Cardiac muscle cell (in vitro differentiated cells and primary cell): ENCODE measurements around the gene AUP1. TPM values are rescaled to one million over a fixed set of nuclear protein-coding genes. Genes with fewer than 3 reads are reported as not detected.

Experiments used
- DNase-seq, 2 donors: peaks; one replicate each; pipeline versions ENCODE4 v3.0.0 to v3.0.0-alpha.2; 2010 to 2017; ENCODE audit warnings: low read depth in 1 of 2, low spot score in 1 of 2
- H3K27ac ChIP-seq: fragments of 200-600 bp; sonication (generic); 2 replicates; pipeline ENCODE4 v1.5.1; 2016
- H3K27me3 ChIP-seq: fragments of 200-600 bp; sonication (generic); 2 replicates; pipeline ENCODE4 v1.6.0; 2016; ENCODE audit warnings: control low read depth
- H3K36me3 ChIP-seq: fragments of 200-600 bp; sonication (generic); 2 replicates; pipeline ENCODE4 v1.5.1; 2016; ENCODE audit warnings: control low read depth
- H3K4me1 ChIP-seq: fragments of 200-600 bp; sonication (generic); 2 replicates; pipeline ENCODE4 v1.8.1; 2017; ENCODE audit warnings: low read depth, mild to moderate bottlenecking, mixed run types
- H3K4me3 ChIP-seq: fragments of 200-600 bp; sonication (generic); 2 replicates; pipeline ENCODE4 v1.5.1; 2016; ENCODE audit warnings: mild to moderate bottlenecking
- H3K9me3 ChIP-seq: fragments of 200-600 bp; sonication (generic); 2 replicates; pipeline ENCODE4 v1.5.1; 2017; ENCODE audit warnings: low read depth, mild to moderate bottlenecking, control low read depth
- polyA plus RNA-seq: library from polyadenylated mRNA; unstranded; fragments of >200 nt; fragmentation: Nextera tagmentation; extraction: Ambion mirVana; gene quantifications from 2 replicates; pipeline ENCODE4 v1.2.1, GENCODE V29; 2016
- total RNA-seq: library from RNA; depleted of rRNA; stranded (reverse); fragments of >200 nt; gene quantifications from 2 replicates; pipeline ENCODE4 v1.2.3, GENCODE V29; 2016
- TF ChIP-seq, protein P1 (sequence below): IDR thresholded peaks from 2 replicates; pipeline ENCODE4 v1.5.1; 2012; ENCODE audit warnings: low read depth, mild to moderate bottlenecking, low read length

AUP1 gene
- total and polyA plus RNA-seq, 2 experiments from 2014 or later = 105 to 122 TPM

- DNase-seq = peak; percentile 60 to 68
- Histone ChIP-seq H3K36me3 (no peaks in the 10 kb centered on the region), H3K4me1 (no peaks in the 10 kb centered on the region), H3K27ac (no peak overlapping the region), H3K9me3 (no peaks in the 10 kb centered on the region), H3K4me3 (peak overlapping the region; percentile 10), H3K27me3 (peaks cover 100% of the 10 kb centered on the region)
- TF ChIP-seq, protein P1, sequence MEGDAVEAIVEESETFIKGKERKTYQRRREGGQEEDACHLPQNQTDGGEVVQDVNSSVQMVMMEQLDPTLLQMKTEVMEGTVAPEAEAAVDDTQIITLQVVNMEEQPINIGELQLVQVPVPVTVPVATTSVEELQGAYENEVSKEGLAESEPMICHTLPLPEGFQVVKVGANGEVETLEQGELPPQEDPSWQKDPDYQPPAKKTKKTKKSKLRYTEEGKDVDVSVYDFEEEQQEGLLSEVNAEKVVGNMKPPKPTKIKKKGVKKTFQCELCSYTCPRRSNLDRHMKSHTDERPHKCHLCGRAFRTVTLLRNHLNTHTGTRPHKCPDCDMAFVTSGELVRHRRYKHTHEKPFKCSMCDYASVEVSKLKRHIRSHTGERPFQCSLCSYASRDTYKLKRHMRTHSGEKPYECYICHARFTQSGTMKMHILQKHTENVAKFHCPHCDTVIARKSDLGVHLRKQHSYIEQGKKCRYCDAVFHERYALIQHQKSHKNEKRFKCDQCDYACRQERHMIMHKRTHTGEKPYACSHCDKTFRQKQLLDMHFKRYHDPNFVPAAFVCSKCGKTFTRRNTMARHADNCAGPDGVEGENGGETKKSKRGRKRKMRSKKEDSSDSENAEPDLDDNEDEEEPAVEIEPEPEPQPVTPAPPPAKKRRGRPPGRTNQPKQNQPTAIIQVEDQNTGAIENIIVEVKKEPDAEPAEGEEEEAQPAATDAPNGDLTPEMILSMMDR = no peak
These were observed 13.4 kb downstream of the AUP1 start for GRCh38 chr2:74515981-74516633.

DNA sequence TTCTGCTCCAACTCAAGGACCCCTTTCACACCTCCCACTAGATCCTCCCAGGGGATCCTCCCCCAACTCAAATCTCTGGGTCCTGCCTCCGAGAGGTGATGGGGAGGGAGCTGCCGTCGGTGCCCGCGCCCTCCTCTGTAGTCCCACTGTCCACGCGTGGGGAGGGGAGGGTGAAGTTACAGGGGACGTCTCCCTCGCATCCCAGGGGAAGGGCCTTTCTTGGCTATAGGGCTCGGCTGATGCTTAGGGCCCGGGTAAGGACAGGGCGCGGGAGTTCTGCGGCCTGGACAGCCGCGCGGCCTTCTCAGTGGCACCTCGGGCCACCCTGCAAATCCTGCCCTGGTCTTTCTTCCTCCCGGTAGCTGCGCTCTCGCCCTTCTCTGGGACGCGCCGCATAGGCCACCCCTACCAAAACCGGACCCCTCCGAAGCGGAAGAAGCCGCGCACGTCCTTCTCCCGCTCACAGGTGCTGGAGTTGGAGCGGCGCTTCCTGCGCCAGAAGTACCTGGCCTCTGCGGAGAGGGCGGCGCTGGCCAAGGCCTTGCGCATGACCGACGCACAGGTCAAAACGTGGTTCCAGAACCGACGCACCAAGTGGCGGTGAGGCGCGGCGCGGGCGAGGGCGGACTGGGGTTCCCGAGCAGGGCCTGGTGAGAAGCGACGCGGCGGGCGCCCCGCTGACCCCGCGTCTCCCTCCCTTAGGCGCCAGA, 14.1 kb downstream of the AUP1 start:
- TF ChIP-seq, protein P1 = no peak
- H3K27ac ChIP-seq = no peak overlapping the region
- peak overlapping the region; percentile 10 for H3K4me3 ChIP-seq
- no peaks in the 10 kb centered on the region for H3K36me3 ChIP-seq
- no peaks in the 10 kb centered on the region for H3K9me3 ChIP-seq
- H3K27me3 ChIP-seq = peaks cover 100% of the 10 kb centered on the region
- peak in 1 of 2 donors; percentile 10 for DNase-seq
- H3K4me1 ChIP-seq = no peaks in the 10 kb centered on the region

DNA sequence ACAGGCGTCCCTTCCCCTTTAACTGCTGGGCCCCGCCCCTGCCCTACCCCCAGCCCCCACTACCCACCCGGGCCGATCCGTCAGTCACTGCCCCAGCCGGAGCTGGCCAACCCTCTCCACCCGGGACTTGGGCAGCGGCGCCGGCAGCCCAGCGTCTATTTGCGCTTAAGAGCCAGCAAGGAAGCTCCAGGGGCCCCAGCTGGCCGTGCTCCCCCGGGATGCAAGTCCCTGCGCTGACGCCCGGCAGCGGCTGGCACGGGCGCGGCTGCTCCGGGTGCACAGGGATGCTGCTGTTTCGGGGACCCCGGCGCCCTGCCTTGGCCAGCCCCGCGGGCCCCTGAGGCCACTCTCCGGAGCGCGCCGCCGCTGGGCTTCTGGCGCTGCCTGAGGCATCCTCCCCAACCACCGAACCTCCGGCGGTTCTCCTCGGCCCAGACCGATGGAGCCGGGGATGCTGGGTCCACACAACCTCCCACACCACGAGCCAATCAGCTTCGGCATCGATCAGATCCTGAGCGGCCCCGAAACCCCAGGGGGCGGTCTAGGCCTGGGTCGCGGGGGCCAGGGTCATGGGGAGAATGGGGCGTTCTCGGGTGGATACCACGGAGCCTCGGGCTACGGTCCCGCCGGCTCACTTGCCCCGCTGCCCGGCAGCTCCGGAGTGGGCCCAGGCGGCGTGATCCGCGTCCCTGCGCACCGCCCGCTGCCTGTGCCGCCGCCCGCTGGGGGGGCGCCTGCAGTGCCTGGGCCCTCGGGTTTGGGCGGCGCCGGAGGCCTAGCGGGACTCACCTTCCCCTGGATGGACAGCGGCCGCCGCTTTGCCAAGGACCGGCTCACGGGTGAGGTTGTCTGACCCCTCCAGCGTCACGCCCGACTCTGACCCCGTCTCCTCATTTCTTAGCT, 14.9 kb downstream of the AUP1 start, which contains the start of gene TLX2:
Gene TLX2, plus strand, starts transcription at position 83 of the 903 bp plus-strand sequence. Its CDS starts 357 bp downstream, at position 440.
- no peaks in the 10 kb centered on the region for H3K4me1 ChIP-seq
- H3K27me3 ChIP-seq = peaks cover 100% of the 10 kb centered on the region
- TF ChIP-seq, protein P1 = no peak
- H3K9me3 ChIP-seq = no peaks in the 10 kb centered on the region
- no peaks in the 10 kb centered on the region for H3K36me3 ChIP-seq
- peak in 1 of 2 donors; percentile 25 for DNase-seq
- H3K27ac ChIP-seq = no peak within 1 kb of the TSS
- H3K4me3 ChIP-seq = peak within 1 kb of the TSS; percentile 2

GRCh38 chr2:74513605-74514367, 15.7 kb downstream of the AUP1 start:
- Histone ChIP-seq H3K9me3 (no peaks in the 10 kb centered on the region), H3K27ac (no peak overlapping the region), H3K36me3 (no peaks in the 10 kb centered on the region), H3K27me3 (peaks cover 97% of the 10 kb centered on the region), H3K4me3 (no peak overlapping the region), H3K4me1 (no peaks in the 10 kb centered on the region)
- TF ChIP-seq, protein P1 = no peak
- DNase-seq = no peak
